ENCODE results near the gene DEGS2. TPM values are rescaled to one million over a fixed set of nuclear protein-coding genes. Genes with fewer than 3 reads are reported as not detected.

Gene DEGS2
- total RNA-seq, 1 experiment from 2014 or later, result 0.11 TPM

- no TSS peak for BruUV-seq (replicated peaks)
- no peak overlapping the region for H3K4me3 ChIP-seq
- H3F3A ChIP-seq (ENCODE audit: insufficient read depth, low read depth), result no peaks in the 10 kb centered on the region
- no peak overlapping the region for H3K27ac ChIP-seq
- H3K4me1 ChIP-seq (replicated peaks; ENCODE audit: insufficient read depth), result no peaks in the 10 kb centered on the region
- POLR2A ChIA-PET (ENCODE audit: unreplicated experiment), result no interaction called here
- H3K4me2 ChIP-seq, result no peak overlapping the region
- intact Hi-C loops (cut with micrococcal nuclease; ENCODE audit: unreplicated experiment), result no loop called here
- TF ChIP-seq CTCF (conservative IDR thresholded peaks at IDR 0.05) (no peak), EZH2 (IDR thresholded peaks at IDR 0.05; ENCODE audit: low read depth) (no peak)
- no peaks in the 10 kb centered on the region for H4K20me1 ChIP-seq (ENCODE audit: insufficient read depth)
- no peaks in the 10 kb centered on the region for H3K36me3 ChIP-seq (ENCODE audit: low read depth)
- no peaks in the 10 kb centered on the region for H3K9me2 ChIP-seq (ENCODE audit: insufficient read depth)
- no peak for DNase-seq
- H3K27me3 ChIP-seq (ENCODE audit: insufficient read depth, low read depth), result no peaks in the 10 kb centered on the region
- no peaks in the 10 kb centered on the region for H3K79me2 ChIP-seq (ENCODE audit: low read depth)
- no peaks in the 10 kb centered on the region for H3K9me3 ChIP-seq (ENCODE audit: insufficient read depth, low read depth)
- H2AFZ ChIP-seq, result no peak overlapping the region
- CTCF ChIA-PET, result no interaction called here
These were observed 31.5 kb downstream of the DEGS2 start for GRCh38 chr14:100127853-100128455.

GRCh38 chr14:100126401-100126800 lies 33.0 kb downstream of the DEGS2 start:
- no TSS peak for BruUV-seq (replicated peaks)
- no peaks in the 10 kb centered on the region for H3K9me2 ChIP-seq (ENCODE audit: insufficient read depth)
- no peak for TF ChIP-seq EZH2 (IDR thresholded peaks at IDR 0.05; ENCODE audit: low read depth)
- no peaks in the 10 kb centered on the region for H3K36me3 ChIP-seq (ENCODE audit: low read depth)
- ChIA-PET CTCF (no interaction called here), POLR2A (ENCODE audit: unreplicated experiment) (no interaction called here)
- H3K4me3 ChIP-seq, result no peak overlapping the region
- no peaks in the 10 kb centered on the region for H3K4me1 ChIP-seq (replicated peaks; ENCODE audit: insufficient read depth)
- H3K4me2 ChIP-seq, result no peak overlapping the region
- H3F3A ChIP-seq (ENCODE audit: insufficient read depth, low read depth), result no peaks in the 10 kb centered on the region
- no peak for DNase-seq
- no peaks in the 10 kb centered on the region for H3K27me3 ChIP-seq (ENCODE audit: insufficient read depth, low read depth)
- no peaks in the 10 kb centered on the region for H4K20me1 ChIP-seq (ENCODE audit: insufficient read depth)
- no peak overlapping the region for H2AFZ ChIP-seq
- H3K79me2 ChIP-seq (ENCODE audit: low read depth), result no peaks in the 10 kb centered on the region
- no peaks in the 10 kb centered on the region for H3K9me3 ChIP-seq (ENCODE audit: insufficient read depth, low read depth)
- intact Hi-C loops (cut with micrococcal nuclease; ENCODE audit: unreplicated experiment), result no loop called here
- no peak overlapping the region for H3K27ac ChIP-seq

GRCh38 chr14:100124551-100125088 lies 34.8 kb downstream of the DEGS2 start:
- no peaks in the 10 kb centered on the region for H3K4me1 ChIP-seq (replicated peaks; ENCODE audit: insufficient read depth)
- no peak for DNase-seq
- no peak overlapping the region for H3K4me3 ChIP-seq
- TF ChIP-seq CTCF (conservative IDR thresholded peaks at IDR 0.05) (no peak), EZH2 (IDR thresholded peaks at IDR 0.05; ENCODE audit: low read depth) (no peak)
- H2AFZ ChIP-seq, result no peak overlapping the region
- no peaks in the 10 kb centered on the region for H3K27me3 ChIP-seq (ENCODE audit: insufficient read depth, low read depth)
- ChIA-PET CTCF (no interaction called here), POLR2A (ENCODE audit: unreplicated experiment) (no interaction called here)
- no peaks in the 10 kb centered on the region for H3F3A ChIP-seq (ENCODE audit: insufficient read depth, low read depth)
- no peak overlapping the region for H3K4me2 ChIP-seq
- H3K36me3 ChIP-seq (ENCODE audit: low read depth), result no peaks in the 10 kb centered on the region
- no peak overlapping the region for H3K27ac ChIP-seq
- intact Hi-C loops (cut with micrococcal nuclease; ENCODE audit: unreplicated experiment), result no loop called here
- no TSS peak for BruUV-seq (replicated peaks)
- H3K9me3 ChIP-seq (ENCODE audit: insufficient read depth, low read depth), result no peaks in the 10 kb centered on the region
- H3K9me2 ChIP-seq (ENCODE audit: insufficient read depth), result no peaks in the 10 kb centered on the region
- H4K20me1 ChIP-seq (ENCODE audit: insufficient read depth), result no peaks in the 10 kb centered on the region
- H3K79me2 ChIP-seq (ENCODE audit: low read depth), result no peaks in the 10 kb centered on the region

GRCh38 chr14:100123618-100124017 lies 35.8 kb downstream of the DEGS2 start:
- POLR2A ChIA-PET (ENCODE audit: unreplicated experiment), result no interaction called here
- intact Hi-C loops (cut with micrococcal nuclease; ENCODE audit: unreplicated experiment), result no loop called here
- Histone ChIP-seq H3K4me2 (no peak overlapping the region), H3K4me1 (replicated peaks; ENCODE audit: insufficient read depth) (no peaks in the 10 kb centered on the region), H3K9me2 (ENCODE audit: insufficient read depth) (no peaks in the 10 kb centered on the region), H3K36me3 (ENCODE audit: low read depth) (no peaks in the 10 kb centered on the region), H2AFZ (no peak overlapping the region), H3F3A (ENCODE audit: insufficient read depth, low read depth) (no peaks in the 10 kb centered on the region), H4K20me1 (ENCODE audit: insufficient read depth) (no peaks in the 10 kb centered on the region), H3K4me3 (no peak overlapping the region), H3K79me2 (ENCODE audit: low read depth) (no peaks in the 10 kb centered on the region), H3K27ac (no peak overlapping the region), H3K9me3 (ENCODE audit: insufficient read depth, low read depth) (no peaks in the 10 kb centered on the region), H3K27me3 (ENCODE audit: insufficient read depth, low read depth) (no peaks in the 10 kb centered on the region)
- no peak for DNase-seq
- CTCF ChIA-PET, result no interaction called here
- TF ChIP-seq EZH2 (IDR thresholded peaks at IDR 0.05; ENCODE audit: low read depth) (no peak), CTCF (conservative IDR thresholded peaks at IDR 0.05) (no peak)
- BruUV-seq (replicated peaks), result no TSS peak
